AG09319 (cell line): ENCODE measurements around the gene OPHN1.

Source experiments
- DNase-seq: peaks from one replicate; pipeline ENCODE4 v3.0.0-alpha.2; 2010; ENCODE audit warnings: low read depth; ENCODE audit errors: extremely low read depth
- CTCF ChIP-seq: IDR thresholded peaks from 2 replicates; pipeline ENCODE4 v1.5.1; 2011; ENCODE audit warnings: low read depth, mild to moderate bottlenecking, inconsistent platforms, low read length, moderate library complexity

The OPHN1 gene

DNA sequence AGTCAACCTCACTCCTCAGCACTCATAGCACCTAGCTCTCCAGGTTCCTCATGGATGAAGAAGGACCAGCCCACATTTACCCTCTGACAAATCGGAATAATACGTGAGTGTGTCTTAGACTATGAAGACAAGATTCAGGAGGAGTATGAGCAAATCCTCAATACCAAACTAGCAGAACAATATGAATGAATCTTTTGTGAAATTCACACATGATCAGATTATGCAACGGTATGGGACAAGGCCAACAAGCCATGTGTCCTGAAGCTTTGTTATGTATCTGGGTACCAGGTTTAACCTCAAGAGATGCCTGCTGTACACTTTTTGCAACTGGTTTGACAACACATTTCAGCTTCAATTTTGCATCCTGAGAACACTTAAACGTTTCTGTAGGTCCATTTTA, 300.1 kb downstream of the OPHN1 start:
- no peak for DNase-seq
- TF ChIP-seq CTCF = no peak

GRCh38 chrX:68132749-68133148, 300.5 kb downstream of the OPHN1 start:
- no peak for DNase-seq
- TF ChIP-seq CTCF = no peak

- no peak for TF ChIP-seq CTCF
- no peak for DNase-seq
Measured at GRCh38 chrX:68121835-68122234, 311.5 kb downstream of the OPHN1 start.

DNA sequence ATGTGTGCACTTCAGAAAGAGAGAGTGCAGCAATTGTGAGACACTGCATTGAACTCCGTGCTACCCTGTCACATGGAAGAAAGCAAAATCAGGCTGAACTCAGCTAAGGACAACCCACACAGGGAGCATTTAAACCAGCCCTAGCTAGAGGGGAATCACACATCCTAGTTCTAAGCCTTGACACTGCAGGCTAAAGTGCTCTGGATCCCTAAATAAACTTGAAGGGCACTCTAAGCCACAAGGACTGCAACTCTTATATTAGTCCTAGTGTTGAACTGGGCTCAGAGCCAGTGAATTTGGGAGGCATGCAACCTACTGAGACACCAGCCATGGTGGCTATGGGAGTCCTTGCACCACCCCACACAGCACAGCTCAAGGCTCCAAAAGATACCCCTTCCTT, 311.9 kb downstream of the OPHN1 start:
- no peak for DNase-seq

GRCh38 chrX:68115371-68115770, 317.9 kb downstream of the OPHN1 start:
- TF ChIP-seq CTCF = no peak
- DNase-seq = no peak

More for the DNA sequence above, 311.9 kb downstream of the OPHN1 start:
- no peak for TF ChIP-seq CTCF

DNA sequence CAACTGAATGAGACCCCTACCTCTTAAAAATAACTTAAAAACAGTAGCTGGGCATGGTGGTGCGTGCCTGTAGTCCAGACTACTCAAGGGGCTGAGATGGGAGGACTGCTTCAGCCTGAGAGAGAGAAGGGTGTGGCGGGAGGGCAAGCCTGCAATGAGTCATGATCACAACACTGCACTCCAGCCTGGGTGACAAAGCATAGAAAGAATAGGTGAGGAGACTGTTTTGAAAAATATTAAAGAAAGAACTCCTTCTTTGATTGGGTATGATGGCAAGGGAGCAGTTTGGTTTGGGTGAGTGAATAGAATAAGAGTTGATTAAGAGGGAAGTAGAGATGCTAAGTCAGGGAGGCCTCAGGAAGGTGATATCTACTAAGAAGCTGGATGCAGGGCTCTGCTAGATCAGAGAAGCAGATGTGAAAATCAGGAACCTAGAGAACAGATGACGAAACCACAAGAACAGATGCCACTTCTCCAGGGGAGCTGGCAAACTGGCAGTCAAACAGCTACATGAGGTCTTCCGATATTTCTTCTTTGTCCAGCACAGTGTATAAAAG, 318.6 kb downstream of the OPHN1 start:
- DNase-seq = no peak
- no peak for TF ChIP-seq CTCF

DNA sequence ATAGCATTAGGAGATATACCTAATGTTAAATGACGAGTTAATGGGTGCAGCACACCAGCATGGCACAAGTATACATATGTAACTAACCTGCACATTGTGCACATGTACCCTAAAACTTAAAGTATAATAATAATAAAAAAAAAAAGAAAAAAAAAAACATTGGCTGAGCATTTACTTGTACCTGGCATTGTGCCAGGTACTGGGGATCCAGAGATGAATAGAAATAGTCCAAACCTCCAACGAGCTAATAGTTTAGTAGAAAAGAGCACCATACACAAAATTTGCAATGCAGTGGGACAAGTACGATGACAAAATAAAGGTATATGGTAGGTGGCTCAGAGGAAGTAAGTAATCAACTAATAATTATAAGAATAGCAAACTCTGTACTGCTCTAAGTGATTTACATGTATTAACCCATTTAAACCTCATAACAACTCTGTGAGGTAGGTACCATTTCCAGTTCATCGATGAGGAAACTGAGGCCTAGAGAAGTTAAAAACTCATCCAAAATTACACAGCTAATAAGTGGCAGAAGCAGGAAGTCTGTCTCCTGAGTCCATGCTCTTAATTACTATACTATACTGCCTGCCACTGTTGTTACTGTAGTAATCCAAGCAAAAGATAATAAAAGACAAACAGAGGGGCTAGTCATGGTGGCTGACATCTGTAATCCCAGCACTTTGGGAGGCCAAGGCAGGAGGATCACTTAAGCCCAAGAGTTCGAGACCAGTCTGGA, 319.3 kb downstream of the OPHN1 start:
- no peak for DNase-seq
- TF ChIP-seq CTCF = no peak
